A673 (cell line): ENCODE measurements around the gene SHANK1. TPM values are rescaled to one million over a fixed set of nuclear protein-coding genes. Genes with fewer than 3 reads are reported as not detected.

ENCODE experiments used
- BruUV-seq: library from RNA; stranded (reverse); fragments of 400-500 nt; replicated peaks from 2 replicates; lab custom pipeline; 2021; lab: Mats Ljungman, UMichigan
- CTCF ChIA-PET: fragments of 300-600 bp; sonication (Branson Sonifier 250); formaldehyde crosslinking; loops from one replicate; lab custom pipeline; 2022; ENCODE audit warnings: antibody characterized with exemption; lab: Charles Lee
- POLR2A ChIA-PET: fragments of 300-600 bp; sonication (Branson Sonifier 250); formaldehyde crosslinking; loops from one replicate; lab custom pipeline; 2022; ENCODE audit warnings: antibody characterized with exemption; ENCODE audit not compliant: low non-redundant PET; lab: Charles Lee
- DNase-seq: peaks from one replicate; pipeline ENCODE4 v3.0.0-alpha.2; 2015; ENCODE audit warnings: low spot score
- H3K27ac ChIP-seq: fragments of 200-600 bp; sonication (generic); 2 replicates; pipeline ENCODE4 v1.5.1; 2016; ENCODE audit warnings: mixed run types, low read depth, mild to moderate bottlenecking, mixed read lengths, antibody characterized with exemption, low read length; ENCODE audit not compliant: poor library complexity, severe bottlenecking
- H3K27me3 ChIP-seq: fragments of 200-600 bp; sonication (generic); replicated peaks from 2 replicates; pipeline ENCODE4 v1.6.1; 2017; ENCODE audit warnings: mixed run types, low read depth, mild to moderate bottlenecking, mixed read lengths, antibody characterized with exemption, low read length; ENCODE audit not compliant: insufficient read depth, poor library complexity
- H3K36me3 ChIP-seq: fragments of 200-600 bp; sonication (generic); 2 replicates; pipeline ENCODE4 v1.6.1; 2016; ENCODE audit warnings: mixed run types, mild to moderate bottlenecking, mixed read lengths, antibody characterized with exemption, low read length; ENCODE audit not compliant: insufficient read depth, poor library complexity, severe bottlenecking
- H3K4me1 ChIP-seq: fragments of 200-600 bp; sonication (generic); 2 replicates; pipeline ENCODE4 v1.6.1; 2017; ENCODE audit warnings: mixed run types, mild to moderate bottlenecking, mixed read lengths, antibody characterized with exemption, low read length; ENCODE audit not compliant: insufficient read depth, poor library complexity, severe bottlenecking
- H3K4me3 ChIP-seq: fragments of 200-600 bp; sonication (generic); 2 replicates; pipeline ENCODE4 v1.5.1; 2016; ENCODE audit warnings: low read depth, mixed run types, mild to moderate bottlenecking, mixed read lengths, low read length; ENCODE audit not compliant: poor library complexity, severe bottlenecking
- H3K9me3 ChIP-seq: fragments of 200-600 bp; sonication (generic); 2 replicates; pipeline ENCODE4 v1.6.1; 2016; ENCODE audit warnings: mixed run types, low read depth, mild to moderate bottlenecking, mixed read lengths, antibody characterized with exemption, low read length; ENCODE audit not compliant: poor library complexity, severe bottlenecking
- EZH2 ChIP-seq: fragments of 200-600 bp; sonication (generic); IDR thresholded peaks from 2 replicates; pipeline ENCODE4 v1.6.1; 2017; ENCODE audit warnings: borderline replicate concordance, low read depth, mild to moderate bottlenecking, mixed read lengths, antibody characterized with exemption, low read length; ENCODE audit not compliant: poor library complexity, severe bottlenecking
- intact Hi-C: fragments of 100-400 bp; cut with micrococcal nuclease; formaldehyde crosslinking; loops from one replicate; pipeline ENCODE4 v1.10.0; 2022; ENCODE audit not compliant: unreplicated experiment
- total RNA-seq: library from RNA; stranded (reverse); gene quantifications from 2 replicates; pipeline ENCODE4 v1.2.3, GENCODE V29; 2021
- TF ChIP-seq, protein P1 (sequence below): fragments of 300-800, 200-600 bp; sonication (generic); conservative IDR thresholded peaks from 2 replicates; pipeline ENCODE4 v1.5.1; 2017; ENCODE audit warnings: low read depth, mild to moderate bottlenecking, antibody characterized with exemption, low read length, moderate library complexity, mixed read lengths

Gene SHANK1
- total RNA-seq, 1 experiment from 2014 or later: 69.7 TPM

DNA sequence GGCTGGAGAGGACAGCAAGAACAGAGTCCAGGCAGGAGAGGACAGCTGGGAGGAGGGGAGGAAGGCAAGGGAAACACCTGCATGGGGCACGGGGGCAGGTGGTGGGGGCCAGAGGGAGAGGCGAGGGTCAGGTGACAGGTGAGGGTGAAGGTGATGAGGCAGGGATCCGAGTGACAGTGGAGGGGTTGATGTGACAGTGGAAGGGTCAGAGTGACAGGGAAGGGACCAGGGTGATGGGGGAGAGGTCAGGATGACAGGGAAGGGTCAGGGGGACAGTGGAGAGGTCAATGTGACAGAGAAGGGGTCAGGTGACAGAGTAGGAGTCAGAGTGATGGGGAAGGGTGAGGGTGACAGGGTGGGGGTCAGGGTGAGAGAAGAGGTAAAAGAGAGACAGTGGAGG, 41.3 kb downstream of the SHANK1 start:
- H3K27ac ChIP-seq: no peak overlapping the region
- no peaks in the 10 kb centered on the region for H3K9me3 ChIP-seq
- no TSS peak for BruUV-seq
- H3K36me3 ChIP-seq: no peaks in the 10 kb centered on the region
- H3K4me3 ChIP-seq: no peak overlapping the region
- no peaks in the 10 kb centered on the region for H3K4me1 ChIP-seq
- H3K27me3 ChIP-seq: no peaks in the 10 kb centered on the region
- intact Hi-C loops: no loop called here
- ChIA-PET POLR2A (no interaction called here), CTCF (no interaction called here)
- TF ChIP-seq EZH2: no peak
- TF ChIP-seq, protein P1, sequence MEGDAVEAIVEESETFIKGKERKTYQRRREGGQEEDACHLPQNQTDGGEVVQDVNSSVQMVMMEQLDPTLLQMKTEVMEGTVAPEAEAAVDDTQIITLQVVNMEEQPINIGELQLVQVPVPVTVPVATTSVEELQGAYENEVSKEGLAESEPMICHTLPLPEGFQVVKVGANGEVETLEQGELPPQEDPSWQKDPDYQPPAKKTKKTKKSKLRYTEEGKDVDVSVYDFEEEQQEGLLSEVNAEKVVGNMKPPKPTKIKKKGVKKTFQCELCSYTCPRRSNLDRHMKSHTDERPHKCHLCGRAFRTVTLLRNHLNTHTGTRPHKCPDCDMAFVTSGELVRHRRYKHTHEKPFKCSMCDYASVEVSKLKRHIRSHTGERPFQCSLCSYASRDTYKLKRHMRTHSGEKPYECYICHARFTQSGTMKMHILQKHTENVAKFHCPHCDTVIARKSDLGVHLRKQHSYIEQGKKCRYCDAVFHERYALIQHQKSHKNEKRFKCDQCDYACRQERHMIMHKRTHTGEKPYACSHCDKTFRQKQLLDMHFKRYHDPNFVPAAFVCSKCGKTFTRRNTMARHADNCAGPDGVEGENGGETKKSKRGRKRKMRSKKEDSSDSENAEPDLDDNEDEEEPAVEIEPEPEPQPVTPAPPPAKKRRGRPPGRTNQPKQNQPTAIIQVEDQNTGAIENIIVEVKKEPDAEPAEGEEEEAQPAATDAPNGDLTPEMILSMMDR: no peak
- no peak for DNase-seq

DNA sequence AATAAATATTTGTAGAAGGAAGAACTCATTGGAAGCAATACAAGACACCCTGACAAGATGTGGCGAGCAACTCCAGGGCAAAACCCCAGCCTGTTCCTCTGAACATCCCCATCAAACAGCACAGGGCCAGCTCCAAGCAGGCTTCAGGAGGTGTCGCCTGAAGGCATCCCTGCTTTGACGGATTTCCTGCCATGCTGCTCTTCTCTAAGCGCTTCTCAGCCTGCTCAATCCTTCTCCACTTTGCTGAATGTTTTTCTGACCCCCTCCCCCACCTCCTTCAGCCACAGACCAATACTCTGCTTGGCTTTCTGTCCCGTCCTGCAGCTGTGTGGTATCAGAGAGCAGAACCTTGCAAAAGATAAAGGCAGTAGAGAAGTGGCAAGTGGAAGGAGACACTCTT, 42.0 kb downstream of the SHANK1 start:
- Histone ChIP-seq H3K36me3 (no peaks in the 10 kb centered on the region), H3K27me3 (no peaks in the 10 kb centered on the region), H3K4me1 (no peaks in the 10 kb centered on the region), H3K27ac (no peak overlapping the region), H3K9me3 (no peaks in the 10 kb centered on the region), H3K4me3 (no peak overlapping the region)
- DNase-seq: no peak
- intact Hi-C loops: no loop called here
- TF ChIP-seq EZH2: no peak
- TF ChIP-seq, protein P1: no peak
- POLR2A ChIA-PET: no interaction called here
- CTCF ChIA-PET: no interaction called here
- BruUV-seq: no TSS peak

DNA sequence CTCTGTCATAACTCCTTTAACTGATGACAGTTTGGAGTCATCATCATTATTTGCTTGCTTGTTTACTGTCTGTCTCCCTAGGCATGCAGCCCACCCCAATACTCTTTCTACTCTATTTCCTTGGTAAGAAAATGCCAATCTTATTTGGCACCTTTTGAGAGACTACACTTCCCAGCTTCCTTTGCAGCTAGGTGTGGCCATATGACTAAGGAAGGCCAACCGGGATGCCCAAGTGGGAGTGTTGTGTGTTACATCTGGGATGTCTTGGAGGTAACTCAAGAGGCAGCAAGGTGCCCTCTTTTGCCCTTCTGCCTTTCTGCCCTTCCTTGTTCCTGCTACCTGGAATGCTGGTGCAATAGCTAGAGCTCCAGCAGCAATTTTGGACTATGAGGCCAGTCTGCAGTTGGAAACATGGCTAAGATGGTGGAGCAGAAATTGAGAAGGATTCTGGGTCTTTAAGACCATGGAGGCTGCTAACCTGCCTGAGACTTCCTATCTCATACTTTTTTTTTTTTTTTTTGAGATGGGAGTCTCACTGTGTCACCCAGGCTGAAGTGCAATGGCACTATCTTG, 42.9 kb downstream of the SHANK1 start:
- POLR2A ChIA-PET: no interaction called here
- Histone ChIP-seq H3K36me3 (no peaks in the 10 kb centered on the region), H3K4me3 (no peak overlapping the region), H3K27ac (no peak overlapping the region), H3K9me3 (no peaks in the 10 kb centered on the region), H3K27me3 (no peaks in the 10 kb centered on the region), H3K4me1 (no peaks in the 10 kb centered on the region)
- CTCF ChIA-PET: no interaction called here
- intact Hi-C loops: no loop called here
- no TSS peak for BruUV-seq
- TF ChIP-seq EZH2: no peak
- TF ChIP-seq, protein P1: no peak
- DNase-seq: no peak
